Keratinocyte (primary cell): ENCODE measurements around the gene SRP14.

Experiments
- CTCF ChIP-seq, 3 experiments: IDR thresholded peaks in 1 of 3; conservative IDR thresholded peaks in 1 of 3; optimal IDR thresholded peaks in 1 of 3; 2 replicates in 2 of 3; 3 replicates in 1 of 3; pipeline versions ENCODE3 to v1.5.1; 2011; ENCODE audit warnings: low read length in 3 of 3, mild to moderate bottlenecking in 3 of 3, moderate library complexity in 2 of 3, control low read depth in 1 of 3, inconsistent platforms in 1 of 3; ENCODE audit not compliant: insufficient read depth in 2 of 3; ENCODE audit errors: extremely low read depth in 1 of 3
- EZH2 ChIP-seq: IDR thresholded peaks from one replicate; pipeline ENCODE4 v1.6.1; 2012; ENCODE audit warnings: inconsistent platforms, mild to moderate bottlenecking, low read length, moderate library complexity

GRCh38 chr15:40065166-40065565 lies 26.2 kb upstream of the SRP14 start:
- TF ChIP-seq CTCF (optimal IDR thresholded peaks at IDR 0.05 in 1 of 3, IDR thresholded peaks at IDR 0.05 in 1 of 3, conservative IDR thresholded peaks at IDR 0.05 in 1 of 3; ENCODE audit: extremely low read depth in 1 of 3, insufficient read depth in 2 of 3, low read length in 3 of 3) (no peak), EZH2 (no peak)
